HG03457 (cell line): ENCODE results near the gene DNAAF8.
A peak's percentile ranks its signal among the peaks of the same experiment; 100 is the strongest.

Source experiments
- ATAC-seq: cut with Tn5 transposase; IDR thresholded peaks from one replicate; pipeline ENCODE4 v1.9.1; 2021; ENCODE audit warnings: moderate number of reproducible peaks; ENCODE audit not compliant: unreplicated experiment

DNAAF8 gene

GRCh38 chr16:4734063-4734729 lies at the start of gene DNAAF8, which contains the start of gene ANKS3:
Gene DNAAF8, plus strand, starts transcription at chr16:4734537. Its CDS starts 1,978 bp downstream, at chr16:4736515.
Gene ANKS3, minus strand, starts transcription at chr16:4734271. Its CDS starts 4,122 bp downstream, at chr16:4730149.
- ATAC-seq, result peak; percentile 56

DNA sequence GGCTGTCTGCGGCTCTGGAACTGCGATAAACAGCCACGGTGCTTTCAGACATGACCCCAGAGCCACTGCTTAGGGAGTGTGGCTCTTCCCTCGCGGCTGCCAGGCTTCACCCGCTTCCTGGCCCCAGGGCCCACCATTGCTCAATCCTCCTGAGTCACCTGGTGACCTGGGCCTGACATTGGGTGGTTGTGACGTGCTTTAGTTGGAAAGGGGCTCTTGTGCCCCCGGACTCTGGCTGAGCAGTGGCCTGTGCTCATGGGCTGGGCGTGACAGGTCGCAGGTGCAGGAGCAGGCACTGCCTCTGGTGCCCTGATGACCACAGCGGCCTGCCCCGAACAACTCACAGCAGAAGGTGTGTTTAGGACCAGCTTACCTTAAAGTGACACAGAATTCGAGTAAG lies 49.6 kb upstream of the DNAAF8 start:
- no peak for ATAC-seq

- ATAC-seq, result no peak
Measured at GRCh38 chr16:4685292-4685691, 49.0 kb upstream of the DNAAF8 start.

- ATAC-seq, result no peak
Measured at GRCh38 chr16:4685776-4686496, 48.4 kb upstream of the DNAAF8 start.

DNA sequence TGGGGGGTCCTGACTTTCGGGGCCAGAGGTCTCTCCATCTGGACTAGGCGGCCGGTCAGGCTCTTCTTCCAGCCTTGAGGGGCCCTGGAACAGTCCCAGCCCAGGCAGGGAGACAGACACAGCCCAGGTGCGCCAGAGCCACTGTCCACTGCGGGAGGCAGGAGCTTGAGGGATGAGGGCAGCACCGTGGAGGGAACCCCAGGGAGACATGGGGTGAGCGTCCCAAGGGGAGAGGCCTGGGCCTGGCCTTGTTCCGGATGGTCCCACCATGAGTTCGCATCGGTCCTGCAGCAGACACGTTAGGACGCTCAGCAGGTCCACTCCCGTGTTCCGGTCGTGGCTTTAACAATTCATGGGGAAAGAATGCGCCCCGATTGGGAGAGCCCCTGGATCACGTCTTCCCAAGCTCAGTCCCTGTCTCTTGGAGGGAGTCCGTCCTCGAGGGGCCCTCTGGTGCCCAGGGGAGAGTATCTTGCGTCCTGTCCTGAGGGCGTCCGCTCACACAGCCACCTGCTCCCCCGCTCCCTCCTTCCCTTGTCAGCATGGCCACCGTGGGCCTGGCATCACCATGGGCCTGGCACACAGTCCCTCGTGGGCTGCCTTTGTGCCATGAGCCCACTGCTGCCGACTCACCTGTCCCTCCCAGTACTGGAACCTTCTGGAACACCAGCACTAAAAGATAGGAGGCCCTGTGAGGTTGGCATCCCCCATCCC lies 47.7 kb upstream of the DNAAF8 start:
- no peak for ATAC-seq

GRCh38 chr16:4687416-4687815 lies 46.9 kb upstream of the DNAAF8 start:
- ATAC-seq, result no peak

GRCh38 chr16:4687946-4688673 lies 46.2 kb upstream of the DNAAF8 start:
- ATAC-seq, result no peak

GRCh38 chr16:4688674-4689045 lies 45.7 kb upstream of the DNAAF8 start:
- no peak for ATAC-seq

DNA sequence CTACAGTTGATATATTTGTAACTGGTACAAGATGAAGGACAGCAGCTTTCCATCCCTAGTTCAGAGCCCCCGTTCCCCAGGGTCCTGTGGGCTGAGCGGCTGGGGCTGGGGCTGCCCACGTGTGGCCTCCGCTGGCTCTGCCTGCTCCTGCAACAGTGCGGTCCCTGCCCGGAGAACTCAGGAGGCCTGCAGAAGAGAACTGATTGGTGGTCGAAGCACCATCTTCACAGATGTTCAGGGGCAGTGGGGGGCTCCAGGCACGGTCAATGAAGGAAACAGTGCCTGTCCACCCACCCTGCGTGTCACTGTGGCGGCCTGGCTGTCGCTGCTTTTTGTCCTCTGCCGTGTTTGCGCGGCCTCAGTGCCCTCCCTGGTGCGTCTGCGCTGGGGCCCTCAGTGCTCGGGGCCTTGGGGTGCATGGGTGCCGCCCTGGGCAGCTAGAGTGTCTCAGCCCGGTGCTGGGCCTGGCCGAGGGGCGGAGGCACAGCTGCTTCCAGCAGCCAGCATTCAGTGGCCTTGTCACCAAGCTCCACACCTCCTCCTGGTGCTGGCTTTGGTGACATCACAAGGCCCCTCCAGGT lies 45.2 kb upstream of the DNAAF8 start:
- ATAC-seq, result no peak

GRCh38 chr16:4689864-4690704 lies 44.3 kb upstream of the DNAAF8 start:
- no peak for ATAC-seq

GRCh38 chr16:4690946-4691665 lies 43.2 kb upstream of the DNAAF8 start:
- no peak for ATAC-seq

DNA sequence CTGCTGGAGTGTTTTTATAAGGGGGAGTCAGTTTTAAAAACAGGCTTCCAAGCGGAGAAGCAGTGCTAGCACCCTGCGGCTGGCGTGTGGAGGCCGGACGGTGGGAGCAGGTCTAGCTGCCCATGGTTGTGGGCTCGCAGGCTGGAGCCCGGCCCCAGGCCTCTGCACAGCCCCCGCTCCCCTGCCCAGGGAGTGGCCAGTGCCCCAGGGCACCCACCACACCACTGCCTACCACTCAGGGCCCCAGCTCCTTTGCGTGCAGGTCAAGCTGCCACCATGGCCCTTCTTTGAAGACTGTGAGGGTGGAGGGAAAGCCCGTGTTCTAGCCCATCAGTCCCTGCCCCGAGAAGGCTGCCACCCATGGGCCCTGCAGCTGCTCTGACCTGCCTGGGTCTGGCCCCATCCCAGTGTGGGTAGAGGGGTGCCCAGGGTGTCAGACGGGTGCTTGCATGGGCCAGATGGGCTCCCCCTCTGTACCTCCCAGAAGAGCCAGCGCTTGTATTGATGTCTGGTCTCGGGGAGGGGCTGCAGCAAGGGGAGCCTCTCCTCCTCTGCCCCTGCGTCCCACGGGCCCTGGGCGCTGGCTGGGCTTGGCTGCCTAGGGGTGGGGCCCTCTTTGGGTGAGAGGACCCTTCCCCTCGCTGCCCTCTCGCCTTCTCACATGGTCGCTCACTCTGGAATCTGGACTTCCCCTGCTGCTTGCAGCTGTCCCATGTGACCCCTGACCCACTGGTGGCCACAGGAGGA lies 42.5 kb upstream of the DNAAF8 start:
- ATAC-seq, result no peak

GRCh38 chr16:4692460-4693295 lies 41.7 kb upstream of the DNAAF8 start:
- peak; percentile 12 for ATAC-seq

DNA sequence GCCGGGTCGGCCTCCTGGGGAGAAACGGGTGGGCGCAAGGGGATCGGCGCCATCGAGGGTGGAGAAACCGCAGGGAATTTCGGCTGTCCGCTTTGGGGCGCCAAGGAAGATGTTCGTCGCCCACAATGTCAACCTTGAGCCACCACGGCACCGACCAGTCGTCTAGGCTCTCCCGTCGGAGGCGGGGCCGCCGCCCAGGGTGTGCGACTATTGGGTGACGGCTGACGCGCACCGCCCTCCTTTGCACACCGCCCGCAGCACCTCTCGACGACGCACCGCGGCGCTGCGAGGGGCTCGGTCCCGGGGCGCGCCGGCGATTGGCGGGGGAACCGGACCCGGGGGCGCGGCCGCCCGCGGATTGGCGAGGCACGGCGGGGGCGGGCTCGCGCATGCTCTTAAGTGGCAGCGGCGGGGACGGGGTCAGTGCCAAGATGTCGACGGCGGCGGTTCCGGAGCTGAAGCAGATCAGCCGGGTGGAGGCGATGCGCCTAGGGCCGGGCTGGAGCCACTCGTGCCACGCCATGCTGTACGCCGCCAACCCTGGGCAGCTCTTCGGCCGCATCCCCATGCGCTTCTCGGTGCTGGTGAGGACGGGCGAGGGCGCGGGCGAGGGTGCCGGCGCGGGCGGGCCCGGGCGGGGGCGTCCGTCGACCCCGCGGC lies 40.9 kb upstream of the DNAAF8 start, which contains the start of gene NUDT16L1:
Gene NUDT16L1, plus strand, starts transcription at position 267 of the 660 bp plus-strand sequence. Its CDS starts 165 bp downstream, at position 432.
- ATAC-seq, result peak; percentile 85

- ATAC-seq, result no peak
Measured at GRCh38 chr16:4693956-4694641, 40.2 kb upstream of the DNAAF8 start.
